ENCODE data around the gene LDLRAD4. TPM values are rescaled to one million over a fixed set of nuclear protein-coding genes. Genes with fewer than 3 reads are reported as not detected.

LDLRAD4 gene
- total RNA-seq, 1 donor: 50.9 TPM

Other genes starting within 250 kb of the LDLRAD4 start
- 53.2 TPM for gene CEP192, start 227.4 kb upstream of the LDLRAD4 start, total RNA-seq

Data from mononuclear cell (primary cell).